ENCODE data around the gene TTC7B. TPM values are rescaled to one million over a fixed set of nuclear protein-coding genes. Genes with fewer than 3 reads are reported as not detected.

TTC7B gene
- total and polyA plus RNA-seq, 7 donors = 18.9 to 97.0 (median 59.0) TPM

DNA sequence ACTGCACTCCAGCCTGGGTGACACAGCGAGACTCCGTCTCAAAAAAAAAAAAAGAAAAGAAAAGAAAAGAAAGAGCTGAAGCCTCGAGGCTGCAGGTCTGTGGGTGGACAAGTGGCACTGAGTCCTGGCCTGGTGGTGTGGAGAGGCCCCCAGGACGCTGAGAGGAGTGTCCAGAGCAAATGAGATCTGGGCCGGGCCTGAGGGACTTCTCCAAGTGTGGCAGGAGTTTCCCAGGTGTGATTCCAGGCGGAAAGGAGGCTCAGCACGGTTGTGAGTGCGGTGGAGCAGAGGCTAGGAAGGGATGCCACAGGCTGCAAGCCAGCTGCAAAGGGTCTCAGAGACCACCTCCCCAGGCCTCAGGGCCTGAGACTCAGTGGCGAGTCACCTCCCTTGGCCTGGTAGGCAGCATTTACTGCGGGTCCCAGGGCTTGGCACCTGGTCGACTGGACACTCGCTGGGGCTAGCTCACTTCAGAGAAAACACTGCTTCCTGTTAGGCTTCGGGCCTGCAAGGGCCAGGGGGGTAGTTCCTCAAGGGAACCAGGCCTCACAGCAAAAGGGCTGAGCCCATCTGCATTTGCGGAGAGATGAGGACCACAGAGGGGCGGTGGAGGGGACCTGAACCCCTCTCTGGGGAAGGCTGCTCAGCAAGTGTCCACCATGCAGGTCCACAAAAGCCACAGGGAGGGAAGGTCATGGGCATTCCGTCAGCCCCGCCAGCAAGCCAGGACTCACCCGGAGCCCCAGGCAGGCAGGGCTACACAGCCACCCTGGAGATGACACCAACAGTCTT is 11.7 kb downstream of the TTC7B start:
- 81 to 85% (median 85%) methylated on average over 18 of the region's 18 CpGs for WGBS, 3 donors
- intact Hi-C loops (cut with DNase I) = no loop called here
- Histone ChIP-seq H3K36me3 (ENCODE audit: insufficient read depth in 1 of 2, low read depth in 1 of 2) (no peaks in the 10 kb centered on the region), H3K4me1 (peaks cover 41% of the 10 kb centered on the region), H3K27me3 (ENCODE audit: insufficient read depth in 3 of 3, low read length in 2 of 3) (no peaks in the 10 kb centered on the region), H3K9me3 (no peaks in the 10 kb centered on the region), H3K27ac (peak overlapping the region; percentile 4), H3K4me3 (no peak overlapping the region)
- peak in 1 of 2 donors; percentile 35 for DNase-seq
- no peak for ATAC-seq
- TF ChIP-seq, protein P1, sequence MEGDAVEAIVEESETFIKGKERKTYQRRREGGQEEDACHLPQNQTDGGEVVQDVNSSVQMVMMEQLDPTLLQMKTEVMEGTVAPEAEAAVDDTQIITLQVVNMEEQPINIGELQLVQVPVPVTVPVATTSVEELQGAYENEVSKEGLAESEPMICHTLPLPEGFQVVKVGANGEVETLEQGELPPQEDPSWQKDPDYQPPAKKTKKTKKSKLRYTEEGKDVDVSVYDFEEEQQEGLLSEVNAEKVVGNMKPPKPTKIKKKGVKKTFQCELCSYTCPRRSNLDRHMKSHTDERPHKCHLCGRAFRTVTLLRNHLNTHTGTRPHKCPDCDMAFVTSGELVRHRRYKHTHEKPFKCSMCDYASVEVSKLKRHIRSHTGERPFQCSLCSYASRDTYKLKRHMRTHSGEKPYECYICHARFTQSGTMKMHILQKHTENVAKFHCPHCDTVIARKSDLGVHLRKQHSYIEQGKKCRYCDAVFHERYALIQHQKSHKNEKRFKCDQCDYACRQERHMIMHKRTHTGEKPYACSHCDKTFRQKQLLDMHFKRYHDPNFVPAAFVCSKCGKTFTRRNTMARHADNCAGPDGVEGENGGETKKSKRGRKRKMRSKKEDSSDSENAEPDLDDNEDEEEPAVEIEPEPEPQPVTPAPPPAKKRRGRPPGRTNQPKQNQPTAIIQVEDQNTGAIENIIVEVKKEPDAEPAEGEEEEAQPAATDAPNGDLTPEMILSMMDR (IDR thresholded peaks at IDR 0.05) = no peak

DNA sequence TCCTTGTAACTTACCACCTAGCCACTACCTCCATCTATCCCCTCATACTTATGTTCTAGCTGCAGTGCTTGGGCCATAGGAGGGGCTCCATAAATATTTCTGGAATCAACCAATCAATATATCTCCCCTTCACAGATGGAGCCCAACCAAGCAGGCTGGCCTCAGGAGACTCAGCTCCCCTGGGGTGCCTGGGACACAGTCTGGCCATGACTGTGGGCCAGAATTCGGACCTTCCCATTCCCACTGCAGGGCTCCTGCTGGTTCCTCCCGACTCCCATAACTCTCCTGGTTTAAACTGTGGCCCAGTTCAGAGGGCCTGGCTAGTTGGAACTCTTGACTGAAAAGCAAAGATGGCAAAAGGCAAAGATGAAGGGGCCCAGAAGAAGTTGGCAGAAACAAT is 13.0 kb downstream of the TTC7B start:
- intact Hi-C loops (cut with DNase I) = no loop called here
- H3K27ac ChIP-seq = peak overlapping the region; percentile 46
- peak in 1 of 2 donors; percentile 8 for DNase-seq

DNA sequence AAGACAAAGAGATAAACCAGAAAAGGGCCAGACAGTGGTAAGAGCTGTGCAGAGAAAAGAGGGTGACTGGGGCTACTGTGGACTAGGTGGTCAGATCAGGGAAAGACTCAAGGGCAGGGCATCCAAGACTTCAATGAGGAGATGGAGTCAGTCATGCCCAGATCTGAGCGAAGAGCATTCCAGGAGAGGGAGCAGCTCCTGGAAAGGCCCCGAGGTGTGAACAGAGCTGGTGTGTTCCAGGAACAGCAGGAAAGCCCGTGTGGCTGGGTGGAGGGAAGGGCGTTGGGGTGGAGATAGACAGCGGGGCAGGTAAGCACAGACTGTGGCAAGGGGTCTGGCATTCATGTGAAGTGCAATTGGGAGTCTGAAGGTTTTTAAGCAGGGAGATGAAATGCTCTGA is 16.8 kb downstream of the TTC7B start:
- TF ChIP-seq, protein P1 (IDR thresholded peaks at IDR 0.05) = no peak
- Histone ChIP-seq H3K36me3 (ENCODE audit: insufficient read depth in 1 of 2, low read depth in 1 of 2) (no peaks in the 10 kb centered on the region), H3K27me3 (ENCODE audit: insufficient read depth in 3 of 3, low read length in 2 of 3) (no peaks in the 10 kb centered on the region), H3K27ac (no peak overlapping the region), H3K4me1 (peaks cover 17% of the 10 kb centered on the region), H3K9me3 (no peaks in the 10 kb centered on the region), H3K4me3 (no peak overlapping the region)
- intact Hi-C loops (cut with DNase I) = no loop called here
- WGBS, 3 donors = 87 to 91% (median 89%) methylated on average over 5 of the region's 5 CpGs
- DNase-seq = no peak
- ATAC-seq = no peak

More for the DNA sequence above, 13.0 kb downstream of the TTC7B start:
- no peaks in the 10 kb centered on the region for H3K36me3 ChIP-seq (ENCODE audit: insufficient read depth in 1 of 2, low read depth in 1 of 2)
- ATAC-seq = no peak
- H3K4me1 ChIP-seq = peaks cover 29% of the 10 kb centered on the region
- H3K4me3 ChIP-seq = no peak overlapping the region
- no peaks in the 10 kb centered on the region for H3K9me3 ChIP-seq
- H3K27me3 ChIP-seq (ENCODE audit: insufficient read depth in 3 of 3, low read length in 2 of 3) = no peaks in the 10 kb centered on the region
- TF ChIP-seq, protein P1 (IDR thresholded peaks at IDR 0.05) = no peak
- 69 to 79% (median 75%) methylated on average over 2 of the region's 2 CpGs for WGBS, 3 donors

DNA sequence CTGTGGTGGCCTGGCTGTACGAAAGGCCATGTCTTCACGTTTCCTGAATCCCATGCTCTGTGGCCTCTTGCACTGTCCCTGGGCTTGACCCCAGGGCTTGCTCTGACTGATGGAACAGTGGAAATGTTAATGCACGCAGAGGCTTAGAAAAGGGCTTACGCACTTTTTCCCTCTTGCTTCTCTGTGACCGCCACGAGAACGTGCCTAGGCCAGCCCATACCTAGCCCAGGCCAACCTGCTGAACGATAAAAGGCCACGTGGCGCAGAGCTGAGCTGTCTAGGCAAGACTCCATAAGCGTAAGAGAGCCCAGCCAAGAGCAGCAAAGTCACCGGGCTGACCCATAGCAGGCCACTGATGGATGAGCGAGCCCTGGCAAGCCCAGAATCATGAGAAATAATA is 18.3 kb downstream of the TTC7B start:
- 83 to 93% (median 91%) methylated on average over 13 of the region's 13 CpGs for WGBS, 3 donors
- ATAC-seq (peak in 2 of 4 donors; percentile 52 to 60), DNase-seq (peak in 1 of 2 donors; percentile 32)
- no peaks in the 10 kb centered on the region for H3K27me3 ChIP-seq (ENCODE audit: insufficient read depth in 3 of 3, low read length in 2 of 3)
- no peaks in the 10 kb centered on the region for H3K36me3 ChIP-seq (ENCODE audit: insufficient read depth in 1 of 2, low read depth in 1 of 2)
- TF ChIP-seq, protein P1 (IDR thresholded peaks at IDR 0.05) = no peak
- intact Hi-C loops (cut with DNase I) = no loop called here
- H3K4me1 ChIP-seq = peaks cover 17% of the 10 kb centered on the region
- H3K9me3 ChIP-seq = no peaks in the 10 kb centered on the region
- H3K27ac ChIP-seq = no peak overlapping the region
- no peak overlapping the region for H3K4me3 ChIP-seq

Measured in psoas muscle (tissue), 8 donors.